Cardiac muscle cell (in vitro differentiated cells and primary cell): ENCODE measurements around the gene SCYL3. TPM values are rescaled to one million over a fixed set of nuclear protein-coding genes. Genes with fewer than 3 reads are reported as not detected.

Experiments
- DNase-seq, 2 donors: peaks; one replicate each; pipeline versions ENCODE4 v3.0.0 to v3.0.0-alpha.2; 2010 to 2017; ENCODE audit warnings: low read depth in 1 of 2, low spot score in 1 of 2
- H3K27ac ChIP-seq: fragments of 200-600 bp; sonication (generic); 2 replicates; pipeline ENCODE4 v1.5.1; 2016
- H3K27me3 ChIP-seq: fragments of 200-600 bp; sonication (generic); 2 replicates; pipeline ENCODE4 v1.6.0; 2016; ENCODE audit warnings: control low read depth
- H3K36me3 ChIP-seq: fragments of 200-600 bp; sonication (generic); 2 replicates; pipeline ENCODE4 v1.5.1; 2016; ENCODE audit warnings: control low read depth
- H3K4me1 ChIP-seq: fragments of 200-600 bp; sonication (generic); 2 replicates; pipeline ENCODE4 v1.8.1; 2017; ENCODE audit warnings: low read depth, mild to moderate bottlenecking, mixed run types
- H3K4me3 ChIP-seq: fragments of 200-600 bp; sonication (generic); 2 replicates; pipeline ENCODE4 v1.5.1; 2016; ENCODE audit warnings: mild to moderate bottlenecking
- H3K9me3 ChIP-seq: fragments of 200-600 bp; sonication (generic); 2 replicates; pipeline ENCODE4 v1.5.1; 2017; ENCODE audit warnings: low read depth, mild to moderate bottlenecking, control low read depth
- polyA plus RNA-seq: library from polyadenylated mRNA; unstranded; fragments of >200 nt; fragmentation: Nextera tagmentation; extraction: Ambion mirVana; gene quantifications from 2 replicates; pipeline ENCODE4 v1.2.1, GENCODE V29; 2016
- total RNA-seq: library from RNA; depleted of rRNA; stranded (reverse); fragments of >200 nt; gene quantifications from 2 replicates; pipeline ENCODE4 v1.2.3, GENCODE V29; 2016
- TF ChIP-seq, protein P1 (sequence below): IDR thresholded peaks from 2 replicates; pipeline ENCODE4 v1.5.1; 2012; ENCODE audit warnings: low read depth, mild to moderate bottlenecking, low read length

SCYL3 gene, protein sequence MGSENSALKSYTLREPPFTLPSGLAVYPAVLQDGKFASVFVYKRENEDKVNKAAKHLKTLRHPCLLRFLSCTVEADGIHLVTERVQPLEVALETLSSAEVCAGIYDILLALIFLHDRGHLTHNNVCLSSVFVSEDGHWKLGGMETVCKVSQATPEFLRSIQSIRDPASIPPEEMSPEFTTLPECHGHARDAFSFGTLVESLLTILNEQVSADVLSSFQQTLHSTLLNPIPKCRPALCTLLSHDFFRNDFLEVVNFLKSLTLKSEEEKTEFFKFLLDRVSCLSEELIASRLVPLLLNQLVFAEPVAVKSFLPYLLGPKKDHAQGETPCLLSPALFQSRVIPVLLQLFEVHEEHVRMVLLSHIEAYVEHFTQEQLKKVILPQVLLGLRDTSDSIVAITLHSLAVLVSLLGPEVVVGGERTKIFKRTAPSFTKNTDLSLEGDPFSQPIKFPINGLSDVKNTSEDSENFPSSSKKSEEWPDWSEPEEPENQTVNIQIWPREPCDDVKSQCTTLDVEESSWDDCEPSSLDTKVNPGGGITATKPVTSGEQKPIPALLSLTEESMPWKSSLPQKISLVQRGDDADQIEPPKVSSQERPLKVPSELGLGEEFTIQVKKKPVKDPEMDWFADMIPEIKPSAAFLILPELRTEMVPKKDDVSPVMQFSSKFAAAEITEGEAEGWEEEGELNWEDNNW
- total RNA-seq (4.6 and 7.5 TPM in 2 replicates), polyA plus RNA-seq (7.7 and 9.4 TPM in 2 replicates)

DNA sequence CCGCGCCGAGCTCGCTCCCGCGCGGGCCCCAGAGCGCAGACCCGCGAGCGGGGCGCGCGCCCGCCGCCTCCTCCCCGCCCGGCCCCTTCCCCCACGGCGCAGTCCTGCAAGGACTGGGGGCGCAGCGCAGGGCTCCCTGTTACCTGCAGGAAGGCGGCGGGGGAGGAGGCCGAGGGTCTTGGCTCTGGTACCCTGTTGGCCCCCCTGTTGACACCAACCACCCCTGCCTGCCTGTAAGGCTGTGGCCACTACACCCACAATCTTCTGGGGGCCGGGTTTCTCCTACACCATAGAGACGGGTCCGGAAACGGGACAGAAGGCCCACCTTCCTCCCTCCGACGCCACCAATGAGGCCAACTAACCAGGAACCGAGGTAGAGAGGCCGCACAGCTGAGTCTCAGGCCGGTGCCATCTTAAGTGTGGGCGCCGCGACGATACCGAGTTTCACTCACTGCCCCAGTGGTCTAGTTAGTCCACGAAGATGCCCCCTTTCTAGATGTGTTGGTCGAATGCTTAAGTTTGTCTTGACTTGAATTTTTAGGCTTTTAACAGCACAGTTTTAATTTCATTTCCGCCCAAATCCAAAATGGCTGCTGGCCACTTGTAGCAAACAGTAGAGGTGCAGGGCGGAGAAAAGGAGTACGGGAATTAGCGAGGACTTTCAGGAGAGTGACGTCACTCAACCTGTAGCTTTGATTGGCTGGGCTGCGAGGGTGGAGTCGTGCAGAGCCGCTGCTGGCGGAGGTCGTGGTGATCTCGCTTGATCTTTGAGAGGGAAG is at the start of gene SCYL3:
Gene SCYL3, minus strand, starts transcription at position 252 of the 779 bp plus-strand sequence. CDS start 5,056 bp downstream, outside the sequence.
- TF ChIP-seq, protein P1, sequence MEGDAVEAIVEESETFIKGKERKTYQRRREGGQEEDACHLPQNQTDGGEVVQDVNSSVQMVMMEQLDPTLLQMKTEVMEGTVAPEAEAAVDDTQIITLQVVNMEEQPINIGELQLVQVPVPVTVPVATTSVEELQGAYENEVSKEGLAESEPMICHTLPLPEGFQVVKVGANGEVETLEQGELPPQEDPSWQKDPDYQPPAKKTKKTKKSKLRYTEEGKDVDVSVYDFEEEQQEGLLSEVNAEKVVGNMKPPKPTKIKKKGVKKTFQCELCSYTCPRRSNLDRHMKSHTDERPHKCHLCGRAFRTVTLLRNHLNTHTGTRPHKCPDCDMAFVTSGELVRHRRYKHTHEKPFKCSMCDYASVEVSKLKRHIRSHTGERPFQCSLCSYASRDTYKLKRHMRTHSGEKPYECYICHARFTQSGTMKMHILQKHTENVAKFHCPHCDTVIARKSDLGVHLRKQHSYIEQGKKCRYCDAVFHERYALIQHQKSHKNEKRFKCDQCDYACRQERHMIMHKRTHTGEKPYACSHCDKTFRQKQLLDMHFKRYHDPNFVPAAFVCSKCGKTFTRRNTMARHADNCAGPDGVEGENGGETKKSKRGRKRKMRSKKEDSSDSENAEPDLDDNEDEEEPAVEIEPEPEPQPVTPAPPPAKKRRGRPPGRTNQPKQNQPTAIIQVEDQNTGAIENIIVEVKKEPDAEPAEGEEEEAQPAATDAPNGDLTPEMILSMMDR: no peak

DNA sequence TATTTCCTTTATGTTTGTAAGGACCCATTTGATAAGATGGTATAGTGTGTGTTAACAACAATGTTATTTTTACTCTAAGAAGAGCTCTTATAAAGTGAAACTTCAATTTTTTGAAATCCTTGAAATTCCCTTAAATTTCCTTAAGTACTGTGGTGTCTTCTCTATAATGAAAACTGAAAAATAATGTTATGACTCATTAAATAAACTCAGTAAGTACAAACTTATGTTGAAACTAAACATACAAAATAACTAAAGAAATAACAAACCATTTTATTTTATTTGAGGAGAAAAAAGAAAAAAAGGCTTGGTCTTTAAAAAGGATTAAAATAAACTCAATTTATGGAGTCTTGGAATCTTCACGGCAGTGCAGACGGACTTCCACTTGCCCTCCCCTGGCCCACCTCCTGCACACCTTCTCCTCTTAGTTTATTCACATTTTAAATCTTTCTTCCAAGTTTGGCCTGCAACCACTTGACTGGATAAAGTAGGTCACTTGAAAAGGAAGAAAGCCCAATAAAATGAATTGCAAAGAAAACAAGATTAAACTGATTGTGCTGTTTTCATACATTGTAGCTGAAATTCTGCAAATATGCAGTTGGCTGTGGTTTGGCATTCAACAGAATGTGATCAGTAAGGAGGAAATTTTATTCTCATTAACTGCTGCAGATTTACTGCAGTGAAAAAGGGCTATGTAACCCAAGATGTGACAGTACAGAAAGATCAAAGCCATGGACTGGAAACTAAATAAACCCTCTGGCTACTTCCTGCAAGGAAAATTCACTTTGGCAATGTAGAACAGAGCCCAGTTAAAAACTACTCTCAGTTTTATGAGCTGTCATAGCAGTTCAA is 48.5 kb upstream of the SCYL3 start:
- no peaks in the 10 kb centered on the region for H3K9me3 ChIP-seq
- no peaks in the 10 kb centered on the region for H3K4me1 ChIP-seq
- TF ChIP-seq, protein P1: no peak
- DNase-seq: peak in 1 of 2 donors; percentile 15
- H3K36me3 ChIP-seq: no peaks in the 10 kb centered on the region
- H3K27me3 ChIP-seq: no peaks in the 10 kb centered on the region
- H3K4me3 ChIP-seq: no peak overlapping the region
- no peak overlapping the region for H3K27ac ChIP-seq

More for the DNA sequence above, at the start of gene SCYL3:
- Histone ChIP-seq H3K4me1 (peaks cover 11% of the 10 kb centered on the region), H3K27me3 (no peaks in the 10 kb centered on the region), H3K9me3 (no peaks in the 10 kb centered on the region), H3K36me3 (no peaks in the 10 kb centered on the region), H3K27ac (peak within 1 kb of the TSS; percentile 96), H3K4me3 (peak within 1 kb of the TSS; percentile 85)
- DNase-seq: peak; percentile 96 to 99

DNA sequence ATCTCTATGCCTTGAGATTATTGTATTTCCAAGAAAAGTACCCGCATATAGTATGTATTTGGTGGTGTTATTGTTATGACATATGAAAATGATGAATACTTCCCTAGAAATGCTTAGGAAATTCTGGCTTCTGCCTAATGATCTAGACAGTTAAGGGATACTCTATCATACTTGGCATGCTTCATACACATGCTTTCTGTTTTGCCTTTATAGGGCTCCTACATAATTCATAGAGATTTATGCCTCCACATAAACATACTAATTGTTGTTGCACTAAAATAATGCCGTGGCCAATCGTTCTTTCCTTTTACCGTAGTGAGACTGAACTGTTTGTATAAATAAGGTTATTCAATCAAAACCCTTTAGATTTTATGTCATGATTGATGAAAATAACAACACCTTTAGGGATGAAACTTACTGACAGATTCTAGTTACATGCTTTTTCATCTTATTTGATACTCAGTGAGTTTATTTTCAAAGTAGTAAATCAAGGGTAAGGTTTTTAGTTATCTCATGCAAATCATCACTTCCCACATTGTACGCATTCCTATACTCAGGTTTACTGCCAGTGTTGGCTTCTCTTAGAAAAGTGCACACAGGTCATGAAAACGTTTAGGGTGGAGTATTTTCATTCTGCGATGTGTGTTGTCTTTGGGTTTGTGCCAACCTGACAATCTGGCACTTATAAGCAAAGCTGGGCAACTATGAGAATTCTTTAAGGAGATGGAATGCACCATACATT is 40.5 kb upstream of the SCYL3 start:
- TF ChIP-seq, protein P1: no peak
- Histone ChIP-seq H3K4me1 (peaks cover 20% of the 10 kb centered on the region), H3K27me3 (no peaks in the 10 kb centered on the region), H3K4me3 (no peak overlapping the region), H3K36me3 (no peaks in the 10 kb centered on the region), H3K27ac (no peak overlapping the region), H3K9me3 (no peaks in the 10 kb centered on the region)
- peak in 1 of 2 donors; percentile 38 for DNase-seq

DNA sequence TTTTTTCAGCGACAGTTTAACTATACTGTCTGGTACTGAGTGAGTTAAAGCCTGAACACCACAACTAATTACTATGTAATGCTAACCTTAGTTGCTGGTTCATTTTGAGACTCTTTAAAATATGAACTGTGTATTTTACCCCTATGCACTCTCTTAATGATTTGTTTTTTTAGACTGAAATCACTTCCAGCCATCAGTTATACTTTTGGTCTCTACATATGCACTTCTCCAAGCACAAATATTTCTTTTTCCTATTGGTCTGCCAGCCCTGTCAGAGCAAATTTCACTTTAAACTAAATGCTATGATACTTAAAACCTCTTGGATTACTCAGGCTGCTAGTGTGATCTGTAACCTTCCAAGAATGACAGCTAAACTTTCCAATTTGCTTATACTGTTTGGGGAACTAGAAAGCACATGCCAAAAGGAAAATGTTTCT is 38.1 kb upstream of the SCYL3 start:
- H3K4me3 ChIP-seq: no peak overlapping the region
- DNase-seq: no peak
- no peaks in the 10 kb centered on the region for H3K9me3 ChIP-seq
- H3K27me3 ChIP-seq: no peaks in the 10 kb centered on the region
- TF ChIP-seq, protein P1: no peak
- no peaks in the 10 kb centered on the region for H3K36me3 ChIP-seq
- peaks cover 20% of the 10 kb centered on the region for H3K4me1 ChIP-seq
- H3K27ac ChIP-seq: peak overlapping the region; percentile 62
